Osteoblast (primary cell): Measurements from ENCODE around the gene PIAS1. TPM values are rescaled to one million over a fixed set of nuclear protein-coding genes. Genes with fewer than 3 reads are reported as not detected.
A peak's percentile ranks its signal among the peaks of the same experiment; 100 is the strongest.

ENCODE experiments used
- DNase-seq: peaks from one replicate; pipeline ENCODE4 v3.0.0; 2011; ENCODE audit warnings: low spot score, mixed read lengths; ENCODE audit not compliant: insufficient read length; ENCODE audit errors: missing footprints
- H2AFZ ChIP-seq: 2 replicates; pipeline ENCODE4 v1.6.0; 2011; ENCODE audit warnings: mild to moderate bottlenecking, low read length
- H3K27ac ChIP-seq: 2 replicates; pipeline ENCODE4 v1.5.1; 2011; ENCODE audit warnings: mild to moderate bottlenecking, low read depth, low read length, moderate library complexity
- H3K27me3 ChIP-seq: 2 replicates; pipeline ENCODE4 v1.6.0; 2012; ENCODE audit warnings: mild to moderate bottlenecking, control low read depth, inconsistent platforms, low read length, moderate library complexity; ENCODE audit not compliant: insufficient read depth
- H3K36me3 ChIP-seq: 2 replicates; pipeline ENCODE4 v1.5.1; 2011; ENCODE audit warnings: mild to moderate bottlenecking, low read length, control low read depth, moderate library complexity; ENCODE audit not compliant: insufficient read depth
- H3K4me1 ChIP-seq: 2 replicates; pipeline ENCODE4 v1.5.1; 2011; ENCODE audit warnings: mild to moderate bottlenecking, low read length, control low read depth, moderate library complexity; ENCODE audit not compliant: insufficient read depth
- H3K4me2 ChIP-seq: 2 replicates; pipeline ENCODE4 v1.6.0; 2011; ENCODE audit warnings: mild to moderate bottlenecking, low read length; ENCODE audit not compliant: insufficient read depth
- H3K4me3 ChIP-seq: fragments of 200-600 bp; sonication (generic); 3 replicates; pipeline ENCODE4 v1.5.1; 2012; ENCODE audit warnings: mild to moderate bottlenecking, low read length, inconsistent platforms; ENCODE audit not compliant: insufficient read depth
- H3K79me2 ChIP-seq: 2 replicates; pipeline ENCODE4 v1.6.0; 2012; ENCODE audit warnings: mild to moderate bottlenecking, low read length, control low read depth, inconsistent platforms; ENCODE audit not compliant: insufficient read depth
- H3K9me3 ChIP-seq: 2 replicates; pipeline ENCODE4 v1.5.1; 2011; ENCODE audit warnings: low read depth, low read length, control low read depth
- H4K20me1 ChIP-seq: 2 replicates; pipeline ENCODE4 v1.6.0; 2012; ENCODE audit warnings: mild to moderate bottlenecking, low read length, control low read depth; ENCODE audit not compliant: insufficient read depth
- total RNA-seq: library from RNA; depleted of rRNA; stranded (reverse); fragments of >200 nt; gene quantifications from 2 replicates; pipeline ENCODE4 v1.2.3, GENCODE V29; 2012
- TF ChIP-seq, protein P1 (sequence below): IDR thresholded peaks from 2 replicates; pipeline ENCODE4 v1.5.1; 2011; ENCODE audit warnings: mild to moderate bottlenecking, low read depth, low read length, moderate library complexity; ENCODE audit errors: extremely low read depth

The PIAS1 gene
- total RNA-seq, 1 donor, result 29.0 TPM

DNA sequence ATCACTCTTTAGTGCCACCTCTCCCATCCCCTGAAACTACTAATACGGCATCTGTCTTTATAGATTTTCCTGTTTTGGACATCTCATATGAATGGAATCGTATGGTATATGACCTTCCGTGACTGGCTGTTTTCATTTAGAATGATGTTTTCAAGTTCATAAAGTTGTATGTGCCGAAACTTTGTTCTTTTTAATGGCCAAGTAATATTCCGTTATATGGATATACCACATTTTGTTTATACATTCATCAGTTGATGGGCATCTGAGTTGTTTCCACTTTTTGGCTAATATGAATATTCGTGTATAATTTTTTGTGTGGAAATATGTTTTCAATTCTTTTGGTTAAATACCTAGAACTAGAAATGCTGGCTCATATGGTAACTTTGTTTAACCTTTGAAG, 49.5 kb downstream of the PIAS1 start:
- Histone ChIP-seq H4K20me1 (peaks cover 21% of the 10 kb centered on the region), H3K36me3 (peaks cover 5% of the 10 kb centered on the region), H2AFZ (no peak overlapping the region), H3K4me1 (no peaks in the 10 kb centered on the region), H3K4me3 (no peak overlapping the region), H3K4me2 (no peak overlapping the region), H3K9me3 (no peaks in the 10 kb centered on the region), H3K27me3 (no peaks in the 10 kb centered on the region), H3K27ac (no peak overlapping the region), H3K79me2 (peaks cover 84% of the 10 kb centered on the region)
- DNase-seq, result no peak
- TF ChIP-seq, protein P1, sequence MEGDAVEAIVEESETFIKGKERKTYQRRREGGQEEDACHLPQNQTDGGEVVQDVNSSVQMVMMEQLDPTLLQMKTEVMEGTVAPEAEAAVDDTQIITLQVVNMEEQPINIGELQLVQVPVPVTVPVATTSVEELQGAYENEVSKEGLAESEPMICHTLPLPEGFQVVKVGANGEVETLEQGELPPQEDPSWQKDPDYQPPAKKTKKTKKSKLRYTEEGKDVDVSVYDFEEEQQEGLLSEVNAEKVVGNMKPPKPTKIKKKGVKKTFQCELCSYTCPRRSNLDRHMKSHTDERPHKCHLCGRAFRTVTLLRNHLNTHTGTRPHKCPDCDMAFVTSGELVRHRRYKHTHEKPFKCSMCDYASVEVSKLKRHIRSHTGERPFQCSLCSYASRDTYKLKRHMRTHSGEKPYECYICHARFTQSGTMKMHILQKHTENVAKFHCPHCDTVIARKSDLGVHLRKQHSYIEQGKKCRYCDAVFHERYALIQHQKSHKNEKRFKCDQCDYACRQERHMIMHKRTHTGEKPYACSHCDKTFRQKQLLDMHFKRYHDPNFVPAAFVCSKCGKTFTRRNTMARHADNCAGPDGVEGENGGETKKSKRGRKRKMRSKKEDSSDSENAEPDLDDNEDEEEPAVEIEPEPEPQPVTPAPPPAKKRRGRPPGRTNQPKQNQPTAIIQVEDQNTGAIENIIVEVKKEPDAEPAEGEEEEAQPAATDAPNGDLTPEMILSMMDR, result no peak

DNA sequence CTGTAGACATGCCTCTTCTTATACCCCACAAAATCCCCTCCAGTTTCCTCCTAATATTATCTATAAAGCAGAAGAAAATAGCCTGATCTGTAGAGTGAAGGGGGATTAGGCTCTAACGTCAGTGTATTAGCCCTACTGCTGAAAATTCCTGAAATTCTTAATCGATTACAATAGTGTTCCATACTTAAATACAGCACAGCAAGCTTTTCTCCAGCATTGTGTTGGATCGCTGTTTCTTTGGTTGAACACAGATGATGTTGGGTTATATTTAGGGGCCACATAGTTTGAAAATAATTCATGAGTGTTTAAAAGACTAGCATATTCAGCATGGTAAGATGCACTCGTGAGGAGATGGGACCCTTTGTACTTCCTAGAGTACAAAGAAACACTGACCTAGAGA, 52.5 kb downstream of the PIAS1 start:
- H3K27me3 ChIP-seq, result no peaks in the 10 kb centered on the region
- H3K27ac ChIP-seq, result no peak overlapping the region
- DNase-seq, result no peak
- no peaks in the 10 kb centered on the region for H3K4me1 ChIP-seq
- peaks cover 7% of the 10 kb centered on the region for H4K20me1 ChIP-seq
- H3K4me3 ChIP-seq, result no peak overlapping the region
- H3K36me3 ChIP-seq, result peaks cover 5% of the 10 kb centered on the region
- H2AFZ ChIP-seq, result no peak overlapping the region
- TF ChIP-seq, protein P1, result no peak
- no peak overlapping the region for H3K4me2 ChIP-seq
- no peaks in the 10 kb centered on the region for H3K9me3 ChIP-seq
- H3K79me2 ChIP-seq, result peaks cover 72% of the 10 kb centered on the region

DNA sequence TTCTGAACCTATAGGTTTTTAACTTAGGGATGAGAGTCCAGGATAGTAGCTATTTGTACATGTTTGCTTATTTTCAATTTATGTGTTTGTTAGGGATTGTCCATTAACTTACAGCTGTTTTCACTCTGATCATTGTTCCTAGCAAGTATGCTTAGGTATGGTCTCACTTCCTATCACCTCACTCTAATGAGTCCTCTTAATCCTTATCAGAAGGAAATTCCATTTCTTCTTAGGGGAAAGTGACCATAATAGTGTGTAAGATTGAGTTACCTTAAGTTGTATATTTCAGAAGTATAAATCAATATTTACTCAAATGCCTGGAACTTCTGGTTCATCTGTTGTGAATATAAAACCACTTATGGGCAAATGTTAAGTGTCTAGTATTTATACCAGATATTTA, 53.0 kb downstream of the PIAS1 start:
- Histone ChIP-seq H3K27ac (no peak overlapping the region), H4K20me1 (peaks cover 7% of the 10 kb centered on the region), H3K4me2 (no peak overlapping the region), H3K79me2 (peaks cover 72% of the 10 kb centered on the region), H2AFZ (no peak overlapping the region), H3K4me1 (peaks cover 2% of the 10 kb centered on the region), H3K36me3 (peaks cover 5% of the 10 kb centered on the region), H3K9me3 (no peaks in the 10 kb centered on the region), H3K4me3 (no peak overlapping the region), H3K27me3 (no peaks in the 10 kb centered on the region)
- DNase-seq, result no peak
- TF ChIP-seq, protein P1, result no peak

DNA sequence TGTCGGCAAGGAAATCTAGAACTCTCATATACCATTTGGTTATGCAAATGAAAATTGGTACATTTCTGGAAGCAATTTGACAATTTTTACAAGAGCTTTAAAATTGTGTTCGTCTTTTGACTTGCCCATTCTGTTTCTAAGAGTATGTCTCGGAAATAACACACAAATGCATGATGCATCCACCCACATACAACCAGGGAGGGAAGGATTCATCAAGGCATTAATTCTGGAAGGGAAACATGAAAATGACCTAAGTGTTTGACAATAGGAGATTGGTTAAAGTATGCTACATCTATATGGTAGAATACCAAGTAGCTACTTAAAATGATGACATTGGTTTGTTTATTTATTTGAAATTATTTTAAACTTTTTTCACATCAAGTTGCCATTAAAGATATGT, 58.6 kb downstream of the PIAS1 start:
- H3K27me3 ChIP-seq, result no peaks in the 10 kb centered on the region
- DNase-seq, result no peak
- no peaks in the 10 kb centered on the region for H3K9me3 ChIP-seq
- H2AFZ ChIP-seq, result no peak overlapping the region
- TF ChIP-seq, protein P1, result no peak
- peak overlapping the region; percentile 0 for H3K27ac ChIP-seq
- H3K36me3 ChIP-seq, result no peaks in the 10 kb centered on the region
- peaks cover 79% of the 10 kb centered on the region for H3K79me2 ChIP-seq
- H3K4me2 ChIP-seq, result peak overlapping the region; percentile 7
- H3K4me1 ChIP-seq, result peaks cover 22% of the 10 kb centered on the region
- H3K4me3 ChIP-seq, result no peak overlapping the region
- peaks cover 18% of the 10 kb centered on the region for H4K20me1 ChIP-seq
